ENCODE measurements around the gene DNAJA3.

Gene DNAJA3

DNA sequence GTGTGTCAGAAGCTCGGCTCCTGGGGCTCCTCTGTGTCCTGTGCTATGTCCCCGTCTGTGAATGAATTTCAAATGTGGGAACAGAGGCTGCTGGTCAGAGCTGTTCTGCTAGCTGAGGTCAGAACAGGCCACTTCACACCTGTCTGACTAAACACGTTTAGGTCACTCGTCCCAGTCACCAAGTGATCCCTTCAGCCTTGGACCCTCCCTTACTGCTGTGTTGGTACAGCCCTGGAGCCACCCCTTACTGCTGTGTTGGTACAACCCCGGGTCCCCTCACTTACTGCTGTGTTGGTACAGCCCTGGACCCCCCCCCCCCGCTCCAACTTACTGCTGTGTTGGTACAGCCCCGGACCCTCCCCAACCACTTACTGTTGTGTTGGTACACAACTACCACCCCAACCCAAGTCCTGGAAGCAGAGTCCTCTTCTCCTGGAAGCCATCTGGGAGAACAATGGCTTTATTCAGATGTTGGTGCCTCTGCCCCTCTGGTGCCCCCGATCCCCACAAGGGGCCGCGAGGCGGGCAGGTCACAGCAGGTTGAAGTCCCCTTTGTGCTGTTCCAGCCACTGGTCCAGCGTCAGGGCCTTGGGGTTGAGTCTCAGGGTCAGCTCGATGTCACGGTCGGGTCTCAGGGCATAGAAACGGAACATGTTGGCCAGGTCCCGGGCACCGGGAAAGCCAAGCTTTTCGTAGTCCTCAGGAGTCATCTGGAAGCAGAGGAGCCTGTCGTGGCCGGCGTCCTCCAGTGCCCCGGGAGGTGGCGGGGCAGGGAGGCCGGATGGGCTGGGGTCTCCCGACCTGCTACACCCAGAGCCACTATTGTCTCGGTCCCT lies 35.8 kb downstream of the DNAJA3 start:
- Histone ChIP-seq H3K9me3 (ENCODE audit: control insufficient read depth, low read length) (no peaks in the 10 kb centered on the region), H3K27me3 (replicated peaks; ENCODE audit: control insufficient read depth, insufficient read depth, low read length, poor library complexity, severe bottlenecking) (no peaks in the 10 kb centered on the region), H3K36me3 (ENCODE audit: control insufficient read depth, insufficient read depth, low read length) (peaks cover 38% of the 10 kb centered on the region), H3K4me3 (ENCODE audit: insufficient read depth, low read depth, low read length, poor library complexity, severe bottlenecking) (no peak overlapping the region), H3K4me1 (ENCODE audit: control insufficient read depth, insufficient read depth, low read length, poor library complexity, severe bottlenecking) (peaks cover 21% of the 10 kb centered on the region), H3K27ac (ENCODE audit: insufficient read depth, low read length, poor library complexity, severe bottlenecking) (no peak overlapping the region)
- no peak for DNase-seq

DNA sequence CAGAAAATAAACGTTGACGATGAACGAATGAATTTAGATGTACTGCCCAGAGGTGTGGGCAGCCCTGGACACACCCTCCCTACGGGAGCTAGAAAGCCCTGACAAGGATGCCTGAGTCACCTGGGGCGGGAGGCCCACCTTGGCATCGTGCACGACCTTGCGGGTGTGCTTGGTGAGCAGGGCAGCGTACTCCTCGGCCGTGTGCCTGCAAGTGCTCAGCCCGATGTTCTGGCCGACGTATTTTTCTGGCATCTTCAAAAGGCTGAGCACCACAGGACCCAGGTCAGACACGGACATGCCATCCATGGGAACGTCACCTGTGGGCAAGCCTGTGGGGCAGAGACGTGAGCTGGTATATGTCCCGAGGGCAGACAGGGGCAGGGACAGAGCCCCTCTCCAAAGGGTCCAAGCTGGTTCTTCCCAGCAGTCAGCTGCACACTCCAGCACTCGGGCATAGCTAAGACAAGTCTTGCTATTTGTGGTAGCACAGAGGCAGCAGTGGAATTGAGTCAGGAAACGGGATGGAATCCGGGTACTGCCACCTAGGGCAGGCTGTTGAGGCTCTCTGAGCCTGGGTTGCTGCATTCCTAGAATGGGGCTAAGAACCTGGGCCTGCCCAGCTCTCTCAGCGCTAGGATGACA lies 38.0 kb downstream of the DNAJA3 start:
- DNase-seq = no peak
- no peaks in the 10 kb centered on the region for H3K9me3 ChIP-seq (ENCODE audit: control insufficient read depth, low read length)
- H3K36me3 ChIP-seq (ENCODE audit: control insufficient read depth, insufficient read depth, low read length) = peaks cover 37% of the 10 kb centered on the region
- no peak overlapping the region for H3K4me3 ChIP-seq (ENCODE audit: insufficient read depth, low read depth, low read length, poor library complexity, severe bottlenecking)
- no peaks in the 10 kb centered on the region for H3K27me3 ChIP-seq (replicated peaks; ENCODE audit: control insufficient read depth, insufficient read depth, low read length, poor library complexity, severe bottlenecking)
- H3K4me1 ChIP-seq (ENCODE audit: control insufficient read depth, insufficient read depth, low read length, poor library complexity, severe bottlenecking) = peaks cover 25% of the 10 kb centered on the region
- no peak overlapping the region for H3K27ac ChIP-seq (ENCODE audit: insufficient read depth, low read length, poor library complexity, severe bottlenecking)

GRCh38 chr16:4465977-4466779 lies 40.5 kb downstream of the DNAJA3 start:
- Histone ChIP-seq H3K27me3 (replicated peaks; ENCODE audit: control insufficient read depth, insufficient read depth, low read length, poor library complexity, severe bottlenecking) (no peaks in the 10 kb centered on the region), H3K4me3 (ENCODE audit: insufficient read depth, low read depth, low read length, poor library complexity, severe bottlenecking) (no peak overlapping the region), H3K4me1 (ENCODE audit: control insufficient read depth, insufficient read depth, low read length, poor library complexity, severe bottlenecking) (peaks cover 15% of the 10 kb centered on the region), H3K27ac (ENCODE audit: insufficient read depth, low read length, poor library complexity, severe bottlenecking) (peak overlapping the region; percentile 47), H3K9me3 (ENCODE audit: control insufficient read depth, low read length) (no peaks in the 10 kb centered on the region), H3K36me3 (ENCODE audit: control insufficient read depth, insufficient read depth, low read length) (peaks cover 36% of the 10 kb centered on the region)
- DNase-seq = peak; percentile 49 to 54 (median 51)

DNA sequence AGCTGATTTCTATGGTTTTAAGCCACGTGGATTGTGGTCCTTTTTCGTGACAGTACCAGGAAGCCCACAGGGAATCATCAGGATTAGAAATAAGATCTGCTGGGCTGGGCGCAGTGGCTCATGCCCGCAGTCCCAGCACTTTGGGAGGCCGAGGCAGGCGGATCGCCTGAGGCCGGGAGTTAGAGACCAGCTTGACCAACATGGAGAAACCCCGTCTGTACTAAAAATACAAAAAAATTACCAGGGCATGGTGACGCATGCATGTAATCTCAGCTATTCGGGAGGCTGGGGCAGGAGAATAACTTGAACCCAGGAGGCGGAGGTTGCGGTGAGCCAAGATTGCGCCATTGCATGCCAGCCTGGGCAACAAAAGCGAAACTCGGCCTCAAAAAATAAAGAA lies 42.2 kb downstream of the DNAJA3 start:
- H3K9me3 ChIP-seq (ENCODE audit: control insufficient read depth, low read length) = no peaks in the 10 kb centered on the region
- peaks cover 25% of the 10 kb centered on the region for H3K36me3 ChIP-seq (ENCODE audit: control insufficient read depth, insufficient read depth, low read length)
- H3K4me3 ChIP-seq (ENCODE audit: insufficient read depth, low read depth, low read length, poor library complexity, severe bottlenecking) = no peak overlapping the region
- H3K27me3 ChIP-seq (replicated peaks; ENCODE audit: control insufficient read depth, insufficient read depth, low read length, poor library complexity, severe bottlenecking) = no peaks in the 10 kb centered on the region
- H3K27ac ChIP-seq (ENCODE audit: insufficient read depth, low read length, poor library complexity, severe bottlenecking) = no peak overlapping the region
- peaks cover 15% of the 10 kb centered on the region for H3K4me1 ChIP-seq (ENCODE audit: control insufficient read depth, insufficient read depth, low read length, poor library complexity, severe bottlenecking)
- no peak for DNase-seq

DNA sequence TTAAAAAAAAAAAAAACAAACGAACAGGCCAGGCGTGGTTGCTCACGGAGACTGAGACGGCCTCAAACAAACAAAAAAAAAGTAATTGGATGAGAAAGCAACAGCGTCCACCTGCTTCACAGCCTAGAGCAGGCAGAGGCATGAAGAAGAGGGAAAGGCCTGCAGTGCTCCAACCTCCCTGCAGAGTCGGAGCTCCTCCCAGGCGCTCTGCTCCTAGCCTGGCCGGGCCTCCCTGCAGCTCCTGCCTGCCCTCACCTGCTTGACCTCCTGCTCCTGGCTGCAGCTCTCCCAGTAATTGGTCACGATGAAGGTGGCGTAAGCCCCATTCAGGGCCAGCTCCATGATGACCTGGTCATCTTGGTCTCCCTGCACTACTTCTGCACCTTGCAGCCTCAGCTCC lies 43.3 kb downstream of the DNAJA3 start:
- no peak overlapping the region for H3K4me3 ChIP-seq (ENCODE audit: insufficient read depth, low read depth, low read length, poor library complexity, severe bottlenecking)
- H3K9me3 ChIP-seq (ENCODE audit: control insufficient read depth, low read length) = no peaks in the 10 kb centered on the region
- no peaks in the 10 kb centered on the region for H3K27me3 ChIP-seq (replicated peaks; ENCODE audit: control insufficient read depth, insufficient read depth, low read length, poor library complexity, severe bottlenecking)
- no peak for DNase-seq
- H3K36me3 ChIP-seq (ENCODE audit: control insufficient read depth, insufficient read depth, low read length) = peaks cover 17% of the 10 kb centered on the region
- peaks cover 18% of the 10 kb centered on the region for H3K4me1 ChIP-seq (ENCODE audit: control insufficient read depth, insufficient read depth, low read length, poor library complexity, severe bottlenecking)
- no peak overlapping the region for H3K27ac ChIP-seq (ENCODE audit: insufficient read depth, low read length, poor library complexity, severe bottlenecking)

DNA sequence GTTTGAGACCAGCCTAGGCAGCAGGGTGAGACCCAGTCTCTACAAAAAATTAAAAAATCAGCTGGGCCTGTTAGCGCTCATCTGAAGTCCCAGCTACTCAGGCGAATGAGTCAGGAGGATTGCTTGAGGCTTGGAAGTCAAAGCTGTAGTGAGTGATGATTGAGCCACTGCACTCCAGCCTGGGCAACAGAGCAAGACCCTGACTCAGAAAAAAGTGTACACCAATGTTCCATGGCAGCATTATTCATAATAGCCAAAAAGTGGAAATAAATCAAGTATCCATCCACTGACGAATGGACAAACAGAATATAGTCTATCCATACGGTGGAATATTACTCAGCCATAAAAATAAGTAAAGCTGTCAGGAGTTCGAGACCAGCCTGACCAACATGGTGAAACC lies 46.2 kb downstream of the DNAJA3 start:
- H3K27ac ChIP-seq (ENCODE audit: insufficient read depth, low read length, poor library complexity, severe bottlenecking) = no peak overlapping the region
- peaks cover 24% of the 10 kb centered on the region for H3K4me1 ChIP-seq (ENCODE audit: control insufficient read depth, insufficient read depth, low read length, poor library complexity, severe bottlenecking)
- DNase-seq = no peak
- H3K4me3 ChIP-seq (ENCODE audit: insufficient read depth, low read depth, low read length, poor library complexity, severe bottlenecking) = no peak overlapping the region
- H3K36me3 ChIP-seq (ENCODE audit: control insufficient read depth, insufficient read depth, low read length) = peaks cover 5% of the 10 kb centered on the region
- H3K27me3 ChIP-seq (replicated peaks; ENCODE audit: control insufficient read depth, insufficient read depth, low read length, poor library complexity, severe bottlenecking) = no peaks in the 10 kb centered on the region
- H3K9me3 ChIP-seq (ENCODE audit: control insufficient read depth, low read length) = no peaks in the 10 kb centered on the region

DNA sequence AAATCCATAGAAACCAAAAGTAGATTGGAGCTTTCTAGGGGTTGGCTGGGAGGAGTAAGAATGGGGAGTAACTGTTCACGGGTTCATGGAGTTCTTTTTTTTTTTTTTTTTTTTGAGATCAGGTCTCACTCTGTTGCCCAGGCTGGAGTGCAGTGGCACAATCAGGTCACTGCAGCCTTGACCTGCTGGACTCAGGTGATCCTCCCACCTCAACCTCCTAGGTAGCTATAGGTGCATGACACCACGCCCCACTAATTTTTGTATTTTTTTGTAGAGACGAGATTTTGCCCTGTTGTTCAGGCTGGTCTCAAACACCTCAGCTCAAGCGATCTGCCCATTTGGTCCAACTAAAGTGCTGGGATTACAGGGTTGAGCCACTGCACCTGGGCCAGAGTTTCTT lies 47.2 kb downstream of the DNAJA3 start:
- Histone ChIP-seq H3K36me3 (ENCODE audit: control insufficient read depth, insufficient read depth, low read length) (peaks cover 5% of the 10 kb centered on the region), H3K4me1 (ENCODE audit: control insufficient read depth, insufficient read depth, low read length, poor library complexity, severe bottlenecking) (peaks cover 26% of the 10 kb centered on the region), H3K9me3 (ENCODE audit: control insufficient read depth, low read length) (no peaks in the 10 kb centered on the region), H3K27ac (ENCODE audit: insufficient read depth, low read length, poor library complexity, severe bottlenecking) (no peak overlapping the region), H3K4me3 (ENCODE audit: insufficient read depth, low read depth, low read length, poor library complexity, severe bottlenecking) (no peak overlapping the region), H3K27me3 (replicated peaks; ENCODE audit: control insufficient read depth, insufficient read depth, low read length, poor library complexity, severe bottlenecking) (no peaks in the 10 kb centered on the region)
- no peak for DNase-seq

DNA sequence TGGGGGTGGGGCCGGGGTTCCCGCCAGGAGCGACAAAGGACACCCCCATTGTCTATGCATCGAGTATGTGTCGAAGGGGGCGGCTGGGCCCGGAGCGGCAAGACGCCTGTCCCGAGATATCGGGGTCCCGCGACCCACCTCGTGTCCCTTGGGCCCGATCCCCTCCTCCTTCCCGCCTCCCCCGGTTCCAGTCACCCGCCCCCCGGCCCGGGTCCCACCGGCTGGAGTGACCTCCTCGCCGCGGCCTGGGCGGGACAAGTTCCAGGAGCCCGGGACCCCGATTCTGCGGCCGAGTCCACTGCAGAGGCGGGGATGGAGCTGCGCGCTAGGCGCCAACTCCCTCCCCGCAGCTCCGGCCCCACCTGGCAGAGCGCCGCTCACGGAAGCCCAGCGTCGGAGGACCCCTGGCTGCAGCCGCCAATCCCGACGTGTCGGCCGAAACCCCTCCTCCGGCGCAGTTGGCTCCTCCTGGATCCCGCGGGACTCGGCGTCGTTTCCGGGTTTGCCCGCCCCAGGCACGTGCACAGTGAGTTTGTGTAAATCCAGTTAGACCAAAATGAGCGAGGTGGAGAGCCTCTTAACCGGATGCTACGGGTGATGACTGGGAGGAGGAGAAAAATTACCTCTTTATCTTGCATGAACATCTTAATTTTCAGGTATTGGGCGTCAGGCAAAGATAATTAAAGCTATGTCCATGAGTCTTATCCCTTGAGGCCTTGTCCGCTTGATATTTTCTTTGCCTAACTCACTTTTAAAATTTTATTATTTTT lies 48.7 kb downstream of the DNAJA3 start, which contains the start of gene NMRAL1:
TSS of gene NMRAL1 (minus strand) at position 434 of the 770 bp plus-strand sequence. CDS start 493 bp downstream, outside the sequence.
- Histone ChIP-seq H3K27ac (ENCODE audit: insufficient read depth, low read length, poor library complexity, severe bottlenecking) (peak within 1 kb of the TSS; percentile 79), H3K4me1 (ENCODE audit: control insufficient read depth, insufficient read depth, low read length, poor library complexity, severe bottlenecking) (peaks cover 26% of the 10 kb centered on the region), H3K4me3 (ENCODE audit: insufficient read depth, low read depth, low read length, poor library complexity, severe bottlenecking) (peak within 1 kb of the TSS; percentile 72), H3K36me3 (ENCODE audit: control insufficient read depth, insufficient read depth, low read length) (peaks cover under 1% of the 10 kb centered on the region), H3K9me3 (ENCODE audit: control insufficient read depth, low read length) (no peaks in the 10 kb centered on the region), H3K27me3 (replicated peaks; ENCODE audit: control insufficient read depth, insufficient read depth, low read length, poor library complexity, severe bottlenecking) (no peaks in the 10 kb centered on the region)
- peak; percentile 79 to 90 (median 85) for DNase-seq

Measured in effector memory CD4-positive, alpha-beta T cell (primary cell).